ENCODE results near the gene TM7SF3.

TM7SF3 gene

DNA sequence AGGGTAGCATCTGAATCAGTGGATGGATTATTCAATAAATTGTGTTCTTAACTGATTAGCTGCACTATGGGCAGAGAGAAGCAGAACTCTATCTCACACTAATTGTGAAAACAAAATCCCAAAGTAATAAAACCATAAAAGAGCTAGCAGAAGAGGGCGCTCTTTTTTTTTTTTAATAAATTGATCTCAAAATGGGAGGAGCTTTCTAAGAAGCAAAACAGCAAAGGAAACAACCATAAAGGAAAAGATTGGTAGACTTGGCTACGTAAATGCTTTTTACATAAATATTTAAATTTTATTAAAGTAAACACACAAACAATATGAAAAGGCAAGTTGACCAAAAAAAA, 1.5 kb upstream of the TM7SF3 start:
- no peak for DNase-seq (ENCODE audit: insufficient read length, low spot score)
- peak; percentile 84 for FAIRE-seq

DNA sequence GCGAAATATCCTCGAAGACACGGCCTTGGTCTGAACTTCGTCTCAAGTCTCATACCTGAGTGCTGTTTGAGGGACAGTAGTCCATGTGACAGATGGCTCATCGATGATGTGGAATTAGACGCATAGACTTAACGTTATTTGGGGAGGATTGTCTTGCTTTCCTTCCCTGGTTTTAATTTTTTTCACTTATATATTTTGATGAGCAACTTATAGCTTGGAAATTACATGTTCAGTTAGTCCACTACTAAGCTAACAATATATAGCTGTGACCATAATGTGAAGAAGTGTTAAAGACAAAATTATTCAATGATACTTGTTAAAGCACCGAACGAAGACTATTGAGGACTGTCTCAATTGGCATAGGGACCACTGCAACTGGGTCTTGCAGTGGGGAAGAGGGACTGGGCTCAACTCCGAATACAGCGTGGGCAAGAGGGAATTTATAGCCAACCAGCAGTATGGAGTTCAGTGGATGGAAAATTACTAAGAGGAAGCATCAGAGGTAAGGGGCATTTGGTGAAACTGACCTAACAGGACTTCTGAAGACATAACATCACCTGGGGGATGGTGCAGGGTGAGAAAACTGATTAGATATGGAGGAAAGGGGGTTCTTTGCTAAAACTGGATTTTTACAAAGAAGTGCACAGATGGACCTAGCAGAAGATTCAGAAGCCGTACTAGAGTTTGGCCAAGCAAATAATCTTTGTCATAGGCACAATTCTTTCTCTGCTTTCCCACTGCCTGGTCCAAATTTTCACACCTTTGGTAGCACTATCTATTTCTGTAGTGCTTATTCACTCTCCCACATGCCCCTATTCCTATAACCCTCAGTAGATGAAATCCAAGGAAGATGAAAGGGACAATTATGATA, 910 bp upstream of the TM7SF3 start:
- FAIRE-seq: peak; percentile 93
- no peak for DNase-seq (ENCODE audit: insufficient read length, low spot score)

DNA sequence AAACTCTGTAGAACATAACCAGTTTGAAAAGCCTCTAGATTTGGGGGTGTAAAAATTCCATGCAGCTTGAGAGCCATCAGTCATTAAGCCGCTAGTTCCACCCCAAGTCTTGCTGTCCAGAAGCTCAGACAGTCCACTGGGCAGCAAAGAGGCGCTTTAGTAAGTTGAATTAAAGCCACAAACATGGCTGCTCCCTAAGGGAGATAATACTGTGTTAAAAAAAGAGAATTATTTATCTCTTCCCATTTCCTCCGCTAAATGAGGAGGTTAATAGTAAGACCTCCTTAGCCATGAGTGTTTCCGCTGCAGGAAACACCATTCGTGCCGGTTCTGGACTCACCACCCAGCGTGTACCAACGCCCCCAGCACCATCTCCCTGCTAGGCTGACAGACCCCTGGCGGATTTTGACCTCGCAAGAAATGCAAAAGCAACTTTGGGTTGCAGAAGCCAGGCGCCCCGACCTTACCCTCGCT, 536 bp downstream of the TM7SF3 start:
- FAIRE-seq: peak; percentile 26
- DNase-seq (ENCODE audit: insufficient read length, low spot score): no peak

- FAIRE-seq (no peak), DNase-seq (ENCODE audit: insufficient read length, low spot score) (no peak)
These were observed 1.3 kb downstream of the TM7SF3 start for GRCh38 chr12:27012982-27013255.

GRCh38 chr12:27012239-27012981, 1.8 kb downstream of the TM7SF3 start:
- FAIRE-seq: no peak
- DNase-seq (ENCODE audit: insufficient read length, low spot score): no peak

- no peak for DNase-seq (ENCODE audit: insufficient read length, low spot score)
- no peak for FAIRE-seq
These were observed 4.3 kb downstream of the TM7SF3 start for GRCh38 chr12:27009881-27010301.

DNA sequence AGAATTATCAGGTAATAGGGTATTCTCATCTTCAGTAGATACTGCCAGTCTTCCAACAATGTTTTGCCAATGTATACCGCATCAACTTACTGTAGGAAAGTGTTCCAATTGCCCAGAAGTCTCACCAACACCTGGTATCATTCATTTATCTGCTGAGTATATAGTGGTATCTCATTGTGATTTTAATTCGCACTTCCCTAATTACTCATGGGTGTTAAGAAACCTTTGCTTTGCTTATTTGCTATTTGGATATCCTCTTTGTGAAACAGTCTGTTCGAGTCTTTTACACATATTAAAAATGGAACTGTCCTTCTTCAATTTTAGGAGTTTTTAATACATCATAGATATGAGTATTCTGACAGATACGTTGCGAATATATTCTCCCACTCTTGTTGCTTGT, 6.1 kb downstream of the TM7SF3 start:
- no peak for DNase-seq (ENCODE audit: insufficient read length, low spot score)

DNA sequence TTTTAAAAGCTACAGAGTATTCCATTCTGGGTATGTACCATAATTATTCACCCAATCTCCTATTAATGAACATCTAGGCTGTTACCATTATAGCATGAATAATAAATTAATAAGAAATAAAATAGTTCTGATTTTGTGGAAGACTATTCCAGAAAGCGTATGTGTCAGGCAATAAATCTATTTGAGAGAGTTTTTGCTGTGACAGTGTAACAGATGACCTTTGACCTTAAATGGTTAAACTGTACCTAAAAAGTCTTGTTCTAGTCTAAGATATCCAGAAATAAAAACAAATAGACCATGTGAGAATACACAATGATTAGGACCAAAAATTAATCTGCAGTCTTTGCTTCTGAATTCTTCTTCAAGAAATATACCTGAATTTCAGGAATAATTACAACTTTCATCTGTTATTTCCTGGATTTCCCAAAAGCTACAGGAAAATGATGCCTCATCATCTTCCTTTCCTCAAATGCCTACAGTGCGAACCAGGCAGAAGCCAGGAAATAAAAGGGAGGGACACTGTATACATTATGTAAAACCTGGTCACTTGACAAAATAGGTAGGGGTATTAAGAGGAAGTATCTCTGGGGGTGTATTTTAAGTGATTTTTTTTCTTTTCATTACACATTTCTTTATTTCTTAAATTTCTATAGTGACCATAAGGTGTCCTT, 7.3 kb downstream of the TM7SF3 start:
- FAIRE-seq: no peak
- DNase-seq (ENCODE audit: insufficient read length, low spot score): no peak

More for the DNA sequence above, 6.1 kb downstream of the TM7SF3 start:
- FAIRE-seq: no peak

- no peak for DNase-seq (ENCODE audit: insufficient read length, low spot score)
- FAIRE-seq: no peak
These were observed 8.7 kb downstream of the TM7SF3 start for GRCh38 chr12:27005495-27005894.

GRCh38 chr12:27003421-27004381, 10.5 kb downstream of the TM7SF3 start:
- DNase-seq (ENCODE audit: insufficient read length, low spot score): no peak
- peak; percentile 18 for FAIRE-seq

GRCh38 chr12:27002141-27002540, 12.0 kb downstream of the TM7SF3 start:
- DNase-seq (ENCODE audit: insufficient read length, low spot score): no peak
- FAIRE-seq: no peak

DNA sequence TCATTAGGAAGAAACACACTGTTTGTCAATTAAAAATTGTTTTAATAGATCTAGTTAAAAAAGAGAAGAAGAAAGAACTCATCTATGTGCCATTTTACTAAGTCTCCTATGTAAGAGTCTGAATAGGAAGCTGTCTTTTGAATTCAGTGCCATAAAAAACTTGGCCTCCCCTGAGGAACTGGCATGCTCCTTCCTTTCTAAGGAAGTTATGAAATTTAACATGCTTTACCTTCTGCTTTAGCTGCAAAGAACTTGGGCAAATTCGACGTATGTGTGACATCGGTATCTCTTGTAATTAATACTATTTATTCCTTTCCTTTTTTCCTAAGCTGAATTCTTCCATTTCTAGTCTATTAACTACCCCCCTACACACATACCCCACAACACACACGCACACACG, 12.5 kb downstream of the TM7SF3 start:
- DNase-seq (ENCODE audit: insufficient read length, low spot score) (no peak), FAIRE-seq (no peak)

- DNase-seq (ENCODE audit: insufficient read length, low spot score) (no peak), FAIRE-seq (no peak)
These were observed 13.2 kb downstream of the TM7SF3 start for GRCh38 chr12:27000961-27001360.

GRCh38 chr12:26997003-26997402, 17.2 kb downstream of the TM7SF3 start:
- FAIRE-seq: no peak
- no peak for DNase-seq (ENCODE audit: insufficient read length, low spot score)

- DNase-seq (ENCODE audit: insufficient read length, low spot score) (no peak), FAIRE-seq (no peak)
These were observed 18.5 kb downstream of the TM7SF3 start for GRCh38 chr12:26995706-26996105.

GRCh38 chr12:26994109-26994508, 20.1 kb downstream of the TM7SF3 start:
- FAIRE-seq (no peak), DNase-seq (ENCODE audit: insufficient read length, low spot score) (no peak)

GRCh38 chr12:26991826-26992225, 22.4 kb downstream of the TM7SF3 start:
- no peak for FAIRE-seq
- no peak for DNase-seq (ENCODE audit: insufficient read length, low spot score)

DNA sequence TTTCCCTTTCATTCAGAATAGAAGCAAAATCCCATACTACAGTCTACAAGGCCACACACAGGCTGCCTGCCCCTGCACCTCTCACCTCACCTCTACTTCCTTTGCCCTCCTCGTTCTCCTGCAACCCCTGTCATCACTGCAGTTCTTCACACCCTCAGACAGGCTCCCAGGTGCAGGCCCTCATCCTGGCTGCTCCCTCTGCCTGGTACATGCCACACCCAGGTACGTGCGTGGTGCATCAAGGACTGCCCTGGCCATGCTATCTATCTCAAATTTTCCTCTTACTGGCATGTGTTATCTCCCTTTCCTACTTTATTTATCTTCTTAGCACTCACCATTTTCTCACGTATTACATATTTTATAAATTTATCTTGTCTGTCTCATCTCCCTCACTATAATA, 24.3 kb downstream of the TM7SF3 start:
- DNase-seq (ENCODE audit: insufficient read length, low spot score) (no peak), FAIRE-seq (no peak)

DNA sequence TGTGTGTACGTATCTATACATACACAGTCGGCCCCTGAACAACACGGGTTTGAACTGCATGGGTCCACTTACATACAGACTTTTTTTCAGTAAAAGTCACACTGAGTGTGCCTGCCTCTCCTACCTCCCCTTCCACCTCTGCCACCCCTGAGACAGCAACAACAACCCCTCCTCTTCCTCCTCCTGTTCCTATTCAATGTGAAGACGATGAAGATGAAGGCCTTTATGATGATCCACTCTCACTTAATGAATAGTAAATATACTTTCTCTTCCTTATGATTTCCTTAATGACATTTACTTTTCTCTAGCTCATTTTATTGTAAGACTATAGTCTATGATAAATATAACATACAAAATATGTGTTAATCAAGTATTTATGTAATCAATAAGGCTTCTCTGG, 25.5 kb downstream of the TM7SF3 start:
- FAIRE-seq: no peak
- DNase-seq (ENCODE audit: insufficient read length, low spot score): no peak

GRCh38 chr12:26987634-26988424, 26.4 kb downstream of the TM7SF3 start:
- no peak for DNase-seq (ENCODE audit: insufficient read length, low spot score)
- FAIRE-seq: no peak

All from GM19239 (cell line).